GM12878 (cell line): ENCODE measurements around the gene CAP2. TPM values are rescaled to one million over a fixed set of nuclear protein-coding genes. Genes with fewer than 3 reads are reported as not detected.
"Not testable (repeated sequence)": the region's sequence is repeated elsewhere in the genome, so short reads cannot be mapped to it uniquely, and the experiment has no call there.

Experiments
- ATAC-seq: fragments of 200-7000 bp; cut with Tn5 transposase; 3 replicates; pipeline ENCODE4 v1.9.1; 2020; ENCODE audit warnings: mild to moderate bottlenecking, moderate library complexity
- BruUV-seq: library from RNA; stranded (reverse); fragments of 400-500 nt; replicated peaks from 2 replicates; lab custom pipeline; 2021; lab: Mats Ljungman, UMichigan
- CTCF ChIA-PET: fragments of 300-600 bp; sonication (Branson Sonifier 250); formaldehyde crosslinking; extraction: SDS; loops from one replicate; lab custom pipeline; 2021; ENCODE audit warnings: inconsistent platforms; lab: Yijun Ruan, JAX
- POLR2A ChIA-PET: fragments of 350-600 bp; formaldehyde crosslinking; extraction: SDS; loops from one replicate; lab custom pipeline; 2021; ENCODE audit warnings: inconsistent platforms; lab: Charles Lee
- RAD21 ChIA-PET: fragments of 300-600 bp; sonication (Branson Sonifier 250); formaldehyde crosslinking; loops from one replicate; lab custom pipeline; 2023; ENCODE audit warnings: antibody characterized with exemption; ENCODE audit not compliant: unreplicated experiment; lab: Charles Lee
- SMC1A ChIA-PET: fragments of 300-600 bp; sonication (Branson Sonifier 250); formaldehyde crosslinking; loops from one replicate; lab custom pipeline; 2023; ENCODE audit not compliant: unreplicated experiment, uncharacterized antibody; lab: Charles Lee
- DNase-seq: peaks from one replicate; pipeline ENCODE4 v3.0.0-alpha.2; 2011; ENCODE audit warnings: low read depth, low spot score
- FAIRE-seq: peaks from 3 replicates; lab custom pipeline; 2011; peaks lifted over from hg19 to GRCh38; lab: Jason Lieb, UNC
- H2AFZ ChIP-seq: 2 replicates; pipeline ENCODE4 v1.6.0; 2011; ENCODE audit warnings: low read depth, low read length, control low read depth; ENCODE audit not compliant: control insufficient read depth
- H3K27ac ChIP-seq: 2 replicates; pipeline ENCODE4 v1.5.1; 2011; ENCODE audit warnings: control low read depth; ENCODE audit not compliant: control insufficient read depth, insufficient read depth
- H3K27me3 ChIP-seq, 2 experiments: replicated peaks in 1 of 2; 2 replicates each; pipeline versions ENCODE4 v1.6.0 to v1.6.1; 2011; ENCODE audit warnings: low read length in 1 of 2; ENCODE audit not compliant: control insufficient read depth in 2 of 2, insufficient read depth in 2 of 2
- H3K36me3 ChIP-seq, 2 experiments: 2 replicates each; pipeline ENCODE4 v1.5.1; 2011; ENCODE audit warnings: low read length in 1 of 2; ENCODE audit not compliant: control insufficient read depth in 2 of 2, insufficient read depth in 2 of 2
- H3K4me1 ChIP-seq: 2 replicates; pipeline ENCODE4 v1.6.1; 2011; ENCODE audit warnings: mild to moderate bottlenecking, low read length, moderate library complexity, mixed read lengths; ENCODE audit not compliant: control insufficient read depth, insufficient read depth
- H3K4me2 ChIP-seq: 2 replicates; pipeline ENCODE4 v1.6.0; 2011; ENCODE audit warnings: control low read depth; ENCODE audit not compliant: control insufficient read depth, insufficient read depth
- H3K4me3 ChIP-seq: fragments of 200-600 bp; sonication (generic); 2 replicates; pipeline ENCODE4 v1.5.1; 2016
- H3K79me2 ChIP-seq: 2 replicates; pipeline ENCODE4 v1.6.0; 2011; ENCODE audit warnings: low read length; ENCODE audit not compliant: control insufficient read depth, insufficient read depth
- H3K9ac ChIP-seq: 2 replicates; pipeline ENCODE4 v1.8.0; 2011; ENCODE audit warnings: low read length, control low read depth, mixed read lengths; ENCODE audit not compliant: control insufficient read depth, insufficient read depth
- H3K9me3 ChIP-seq: replicated peaks from 3 replicates; pipeline ENCODE4 v1.5.1; 2011; ENCODE audit warnings: mild to moderate bottlenecking, low read length; ENCODE audit not compliant: control insufficient read depth, insufficient read depth
- H4K20me1 ChIP-seq: 2 replicates; pipeline ENCODE4 v1.6.0; 2011; ENCODE audit not compliant: control insufficient read depth, insufficient read depth
- CBX5 ChIP-seq: sonication (generic); IDR thresholded peaks from 2 replicates; pipeline ENCODE4 v1.6.1; 2016; ENCODE audit warnings: low read depth, moderate library complexity, mild to moderate bottlenecking, inconsistent platforms
- CHD4 ChIP-seq: fragments of 200-600 bp; sonication (generic); IDR thresholded peaks from 2 replicates; pipeline ENCODE4 v1.6.1; 2016; ENCODE audit warnings: mild to moderate bottlenecking
- FOS ChIP-seq: IDR thresholded peaks from 3 replicates; pipeline ENCODE4 v1.6.1; 2011; ENCODE audit warnings: borderline replicate concordance; ENCODE audit not compliant: insufficient read length; ENCODE audit errors: extremely low read depth
- IRF3 ChIP-seq: fragments of 450-650 bp; IDR thresholded peaks from 2 replicates; pipeline ENCODE4 v1.6.1; 2014; ENCODE audit warnings: mild to moderate bottlenecking
- IRF5 ChIP-seq: fragments of 450-650 bp; IDR thresholded peaks from 2 replicates; pipeline ENCODE4 v1.6.1; 2017; ENCODE audit warnings: borderline replicate concordance
- PKNOX1 ChIP-seq: fragments of 450-650 bp; IDR thresholded peaks from 2 replicates; pipeline ENCODE4 v1.6.1; 2016; ENCODE audit warnings: mild to moderate bottlenecking
- SIN3A ChIP-seq: IDR thresholded peaks from 2 replicates; pipeline ENCODE4 v1.6.1; 2012; ENCODE audit warnings: low read depth, low read length, improper control_type of control experiment
- SUZ12 ChIP-seq: fragments of 200-600 bp; sonication (generic); IDR thresholded peaks from one replicate; pipeline ENCODE4 v1.6.1; 2018; ENCODE audit warnings: antibody characterized with exemption, mild to moderate bottlenecking; ENCODE audit not compliant: unreplicated experiment
- WGBS: methylation state at CpG from one replicate; pipeline ENCODE4 v1.1.6; 2016; ENCODE audit warnings: low lambda C conversion rate; ENCODE audit not compliant: insufficient replicate concordance, insufficient coverage; ENCODE audit errors: missing lambda C conversion rate; 5-methylcytosine and 5-hydroxymethylcytosine counted together
- in situ Hi-C: fragments of 300-500 bp; cut with MboI; formaldehyde crosslinking; loops from 9 replicates; pipeline ENCODE4 v1.14.3; 2018; ENCODE audit warnings: mixed read lengths
- intact Hi-C: fragments of 100-400 bp; cut with micrococcal nuclease; formaldehyde crosslinking; loops from one replicate; pipeline ENCODE4 v1.14.2; 2022; ENCODE audit not compliant: unreplicated experiment
- polyA plus RNA-seq, 11 experiments: library from polyadenylated mRNA; depleted of rRNA in 4 of 11; unstranded in 6 of 11; stranded (reverse) in 5 of 11; fragments of >200 nt; fragmentation: Nextera tagmentation in 4 of 11; fragmentation: Illumina TruSeq in 1 of 11; extraction: Ambion mirVana in 4 of 11; extraction: Trizol in 1 of 11; gene quantifications; 1 replicate in 1 of 11; 2 replicates in 10 of 11; pipeline versions ENCODE4 v1.2.1 to v1.2.3, GENCODE V29; 2011 to 2016; ENCODE audit warnings: inconsistent platforms in 2 of 11, missing spikeins in 2 of 11, low read depth in 1 of 11
- total RNA-seq, 4 experiments: library from RNA; depleted of rRNA in 3 of 4; stranded (reverse); fragments of >200 nt in 3 of 4; fragmentation: Illumina TruSeq in 1 of 4; extraction: Trizol in 1 of 4; gene quantifications; 2 replicates each; pipeline versions ENCODE4 v1.2.1 to v1.2.3, GENCODE V29; 2013 to 2021

Gene CAP2
- total and polyA plus RNA-seq, 10 of the 15 experiments (the other 5 are each of a cell fraction or from before 2014, with no cell fraction given) = 0.10 to 2.0 (median 0.15) TPM; not detected in 7

GRCh38 chr6:17542243-17542642, 148.8 kb downstream of the CAP2 start (continued):
- TF ChIP-seq PKNOX1 (no peak), CBX5 (no peak)

- H3K4me1 ChIP-seq, H2AFZ ChIP-seq, ATAC-seq, H3K36me3 ChIP-seq, DNase-seq, H3K27me3 ChIP-seq, H3K4me3 ChIP-seq, H4K20me1 ChIP-seq, CTCF ChIA-PET, H3K9me3 ChIP-seq, FAIRE-seq, intact Hi-C loops, SMC1A ChIA-PET, H3K9ac ChIP-seq, RAD21 ChIA-PET, POLR2A ChIA-PET, H3K4me2 ChIP-seq, H3K79me2 ChIP-seq, H3K27ac ChIP-seq, BruUV-seq, in situ Hi-C loops: not testable (repeated sequence)
- WGBS = 88% methylated on average over 3 of the region's 4 CpGs
Measured at GRCh38 chr6:17545681-17546080, 152.3 kb downstream of the CAP2 start.

GRCh38 chr6:17551383-17551958, 158.1 kb downstream of the CAP2 start:
- ChIA-PET SMC1A (interaction anchor here (0.9 kb wide), 1 partner anchor 10 kb away, joined by 3 read pairs; no protein-coding TSS in a partner anchor), POLR2A (no interaction called here), RAD21 (no interaction called here), CTCF (no interaction called here)
- FAIRE-seq (no peak), ATAC-seq (no peak), DNase-seq (no peak)
- Histone ChIP-seq H3K9me3 (no peaks in the 10 kb centered on the region), H4K20me1 (no peaks in the 10 kb centered on the region), H3K9ac (no peak overlapping the region), H3K4me3 (no peak overlapping the region), H2AFZ (no peak overlapping the region), H3K27ac (no peak overlapping the region), H3K79me2 (no peaks in the 10 kb centered on the region), H3K4me2 (no peak overlapping the region), H3K27me3 (no peaks in the 10 kb centered on the region), H3K4me1 (no peaks in the 10 kb centered on the region), H3K36me3 (no peaks in the 10 kb centered on the region)
- 31% methylated on average over 9 of the region's 9 CpGs for WGBS
- intact Hi-C loops (no loop called here), in situ Hi-C loops (no loop called here)
- BruUV-seq = no TSS peak
- TF ChIP-seq IRF3 (no peak), IRF5 (no peak), CHD4 (no peak), SUZ12 (no peak), FOS (no peak), SIN3A (no peak)
